Vagina (tissue), 2 donors: Measurements from ENCODE around the gene AP3S1. TPM values are rescaled to one million over a fixed set of nuclear protein-coding genes. Genes with fewer than 3 reads are reported as not detected.

Experiments
- DNase-seq, 2 donors: peaks; one replicate each; pipeline ENCODE4 v3.0.0-alpha.2; 2017; ENCODE audit errors: extremely low spot score in 2 of 2
- H3K27ac ChIP-seq: fragments of 200-600 bp; sonication (generic); one replicate; pipeline ENCODE4 v1.5.1; 2019
- H3K27me3 ChIP-seq: fragments of 200-600 bp; sonication (generic); one replicate; pipeline ENCODE4 v1.5.1; 2019
- H3K36me3 ChIP-seq, 2 donors: fragments of 200-600 bp; sonication (generic); one replicate each; pipeline ENCODE4 v1.5.1; 2017 to 2019
- H3K4me1 ChIP-seq: fragments of 200-600 bp; sonication (generic); one replicate; pipeline ENCODE4 v1.5.1; 2019
- H3K4me3 ChIP-seq, 2 donors: fragments of 200-600 bp; sonication (generic); 1 replicate in 1 of 2; 2 replicates in 1 of 2; pipeline ENCODE4 v1.5.1; 2016 to 2019
- H3K9me3 ChIP-seq: fragments of 200-600 bp; sonication (generic); one replicate; pipeline ENCODE4 v1.5.1; 2019
- POLR2A ChIP-seq, 2 donors: fragments of 450-650 bp; IDR thresholded peaks; one replicate each; pipeline ENCODE4 v1.6.1; 2017; ENCODE audit warnings: antibody characterized with exemption in 2 of 2, mild to moderate bottlenecking in 2 of 2, moderate library complexity in 2 of 2
- POLR2AphosphoS5 ChIP-seq, 2 donors: sonication (generic); formaldehyde crosslinking; IDR thresholded peaks; one replicate each; pipeline ENCODE4 v1.9.0; 2017; ENCODE audit warnings: antibody characterized with exemption in 2 of 2, mild to moderate bottlenecking in 2 of 2, low read depth in 1 of 2; ENCODE audit not compliant: insufficient read depth in 1 of 2
- intact Hi-C: fragments of 100-400 bp; cut with DNase I; formaldehyde crosslinking; loops from one replicate; pipeline ENCODE4 v1.15.1; 2023
- total RNA-seq: library from RNA; depleted of rRNA; stranded (reverse); fragments of >200 nt; gene quantifications from one replicate; pipeline ENCODE4 v1.2.3, GENCODE V29; 2016
- TF ChIP-seq, protein P1 (sequence below), 3 experiments: fragments of 450-650 bp in 2 of 3; fragments of 200-600 bp in 1 of 3; sonication (generic) in 1 of 3; IDR thresholded peaks; one replicate each; pipeline ENCODE4 v1.5.1; 2017 to 2019; ENCODE audit warnings: antibody characterized with exemption in 3 of 3, mild to moderate bottlenecking in 2 of 3, moderate library complexity in 2 of 3

The AP3S1 gene
- total RNA-seq, 1 donor from 2014 or later: 36.8 TPM

DNA sequence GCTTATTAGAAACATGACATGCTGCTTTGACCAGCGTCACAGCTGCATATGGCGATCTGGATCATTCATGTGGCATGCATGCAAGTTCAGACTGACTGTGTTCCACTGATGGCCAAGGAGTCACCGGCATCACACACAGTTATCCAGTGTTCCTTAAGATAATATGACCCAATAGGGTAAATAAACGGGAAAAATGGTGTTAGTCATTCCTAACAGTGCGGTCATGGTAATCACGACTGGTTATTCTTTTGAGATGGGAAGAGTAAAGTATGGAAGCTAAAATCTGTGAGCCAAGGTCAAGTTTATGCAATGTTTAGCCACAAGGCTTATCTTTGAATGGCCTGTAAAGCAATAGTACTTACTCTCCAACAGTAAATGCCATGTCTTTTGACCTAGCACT, 91.3 kb downstream of the AP3S1 start:
- Histone ChIP-seq H3K4me1 (no peaks in the 10 kb centered on the region), H3K27me3 (no peaks in the 10 kb centered on the region), H3K27ac (no peak overlapping the region), H3K4me3 (no peak overlapping the region), H3K36me3 (no peaks in the 10 kb centered on the region), H3K9me3 (no peaks in the 10 kb centered on the region)
- no peak for DNase-seq
- TF ChIP-seq POLR2AphosphoS5 (IDR thresholded peaks at IDR 0.05; ENCODE audit: insufficient read depth in 1 of 2, low read depth in 1 of 2) (no peak), POLR2A (IDR thresholded peaks at IDR 0.05) (no peak)
- TF ChIP-seq, protein P1, sequence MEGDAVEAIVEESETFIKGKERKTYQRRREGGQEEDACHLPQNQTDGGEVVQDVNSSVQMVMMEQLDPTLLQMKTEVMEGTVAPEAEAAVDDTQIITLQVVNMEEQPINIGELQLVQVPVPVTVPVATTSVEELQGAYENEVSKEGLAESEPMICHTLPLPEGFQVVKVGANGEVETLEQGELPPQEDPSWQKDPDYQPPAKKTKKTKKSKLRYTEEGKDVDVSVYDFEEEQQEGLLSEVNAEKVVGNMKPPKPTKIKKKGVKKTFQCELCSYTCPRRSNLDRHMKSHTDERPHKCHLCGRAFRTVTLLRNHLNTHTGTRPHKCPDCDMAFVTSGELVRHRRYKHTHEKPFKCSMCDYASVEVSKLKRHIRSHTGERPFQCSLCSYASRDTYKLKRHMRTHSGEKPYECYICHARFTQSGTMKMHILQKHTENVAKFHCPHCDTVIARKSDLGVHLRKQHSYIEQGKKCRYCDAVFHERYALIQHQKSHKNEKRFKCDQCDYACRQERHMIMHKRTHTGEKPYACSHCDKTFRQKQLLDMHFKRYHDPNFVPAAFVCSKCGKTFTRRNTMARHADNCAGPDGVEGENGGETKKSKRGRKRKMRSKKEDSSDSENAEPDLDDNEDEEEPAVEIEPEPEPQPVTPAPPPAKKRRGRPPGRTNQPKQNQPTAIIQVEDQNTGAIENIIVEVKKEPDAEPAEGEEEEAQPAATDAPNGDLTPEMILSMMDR (IDR thresholded peaks at IDR 0.05): no peak
- intact Hi-C loops: no loop called here

DNA sequence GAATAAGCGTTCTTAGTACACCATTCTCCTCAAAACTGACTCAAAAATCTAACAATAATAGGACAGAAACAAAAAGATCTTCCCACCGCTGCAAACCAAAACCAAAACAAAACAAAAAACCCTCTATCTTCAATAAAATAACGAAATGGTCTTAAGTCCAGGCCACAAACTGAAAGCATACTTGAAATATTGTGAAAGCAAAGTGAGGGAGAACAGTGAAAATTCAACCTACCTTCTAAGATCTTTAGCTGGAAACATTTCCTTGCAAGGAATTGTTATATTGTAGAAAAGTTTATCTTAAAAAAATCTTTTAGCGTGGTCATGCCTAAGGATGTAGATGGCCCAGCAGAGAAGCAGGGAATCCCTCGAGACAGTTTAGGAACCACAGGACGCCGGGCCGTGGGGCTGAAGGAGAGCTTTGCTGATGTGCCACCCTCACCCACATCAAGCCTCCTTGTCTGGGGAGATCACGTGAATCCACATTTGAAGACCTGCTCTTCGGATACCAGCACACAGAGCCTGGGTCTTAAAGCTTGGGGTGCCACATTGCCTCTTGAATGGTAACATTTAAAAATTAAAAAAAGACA, 92.7 kb downstream of the AP3S1 start:
- H3K27ac ChIP-seq: no peak overlapping the region
- TF ChIP-seq POLR2A (IDR thresholded peaks at IDR 0.05): no peak
- no peak for TF ChIP-seq POLR2AphosphoS5 (IDR thresholded peaks at IDR 0.05; ENCODE audit: insufficient read depth in 1 of 2, low read depth in 1 of 2)
- TF ChIP-seq, protein P1 (IDR thresholded peaks at IDR 0.05): no peak

DNA sequence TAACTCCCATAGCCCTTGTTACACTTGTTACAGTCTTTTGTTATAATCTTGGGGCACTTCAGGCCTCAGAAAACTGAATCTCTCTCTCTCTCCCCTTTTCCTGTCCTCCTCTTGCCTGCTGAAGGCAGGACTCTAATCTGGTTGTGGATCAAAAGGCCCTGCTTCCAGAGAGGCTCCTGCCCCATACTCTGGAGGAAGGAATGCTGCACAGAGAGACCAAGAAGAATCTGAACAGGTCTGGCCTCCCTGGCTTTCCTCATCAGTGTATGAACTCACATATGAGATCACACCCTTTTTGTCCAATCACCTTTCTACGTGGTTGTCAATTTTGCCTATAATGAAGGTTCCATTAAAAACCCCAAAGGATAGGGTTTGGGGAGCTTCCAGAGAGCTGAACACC, 94.3 kb downstream of the AP3S1 start:
- TF ChIP-seq POLR2A (IDR thresholded peaks at IDR 0.05): no peak
- TF ChIP-seq POLR2AphosphoS5 (IDR thresholded peaks at IDR 0.05; ENCODE audit: insufficient read depth in 1 of 2, low read depth in 1 of 2): no peak
- TF ChIP-seq, protein P1 (IDR thresholded peaks at IDR 0.05): no peak
- Histone ChIP-seq H3K4me1 (no peaks in the 10 kb centered on the region), H3K27ac (no peak overlapping the region), H3K27me3 (no peaks in the 10 kb centered on the region), H3K4me3 (no peak overlapping the region), H3K36me3 (no peaks in the 10 kb centered on the region), H3K9me3 (no peaks in the 10 kb centered on the region)
- no peak for DNase-seq
- intact Hi-C loops: no loop called here

More for the DNA sequence above, 92.7 kb downstream of the AP3S1 start:
- H3K36me3 ChIP-seq: no peaks in the 10 kb centered on the region
- H3K9me3 ChIP-seq: no peaks in the 10 kb centered on the region
- no peak overlapping the region for H3K4me3 ChIP-seq
- intact Hi-C loops: no loop called here
- H3K27me3 ChIP-seq: no peaks in the 10 kb centered on the region
- no peaks in the 10 kb centered on the region for H3K4me1 ChIP-seq
- no peak for DNase-seq

DNA sequence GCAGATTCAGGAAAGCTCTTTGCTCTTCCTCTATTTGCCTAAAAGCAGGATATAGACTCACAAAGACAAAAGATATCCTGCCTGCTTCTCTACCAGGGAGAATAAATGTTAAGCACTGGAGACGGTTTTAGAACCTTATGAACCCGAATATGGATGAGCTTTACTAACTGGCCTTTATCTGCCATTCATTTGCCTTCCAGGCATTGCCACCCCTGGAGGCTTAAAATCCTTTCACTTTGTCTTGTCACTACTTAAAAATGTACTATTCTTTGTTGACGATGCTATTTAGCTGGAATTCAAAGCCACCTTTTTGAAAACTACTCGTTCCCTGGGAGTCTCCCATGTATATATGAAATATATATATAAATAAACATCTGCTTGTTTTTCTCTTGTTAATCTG, 97.3 kb downstream of the AP3S1 start:
- intact Hi-C loops: no loop called here
- Histone ChIP-seq H3K27me3 (no peaks in the 10 kb centered on the region), H3K4me1 (no peaks in the 10 kb centered on the region), H3K36me3 (no peaks in the 10 kb centered on the region), H3K4me3 (no peak overlapping the region), H3K9me3 (no peaks in the 10 kb centered on the region), H3K27ac (no peak overlapping the region)
- TF ChIP-seq POLR2AphosphoS5 (IDR thresholded peaks at IDR 0.05; ENCODE audit: insufficient read depth in 1 of 2, low read depth in 1 of 2) (no peak), POLR2A (IDR thresholded peaks at IDR 0.05) (no peak)
- TF ChIP-seq, protein P1 (IDR thresholded peaks at IDR 0.05): no peak
- DNase-seq: no peak

DNA sequence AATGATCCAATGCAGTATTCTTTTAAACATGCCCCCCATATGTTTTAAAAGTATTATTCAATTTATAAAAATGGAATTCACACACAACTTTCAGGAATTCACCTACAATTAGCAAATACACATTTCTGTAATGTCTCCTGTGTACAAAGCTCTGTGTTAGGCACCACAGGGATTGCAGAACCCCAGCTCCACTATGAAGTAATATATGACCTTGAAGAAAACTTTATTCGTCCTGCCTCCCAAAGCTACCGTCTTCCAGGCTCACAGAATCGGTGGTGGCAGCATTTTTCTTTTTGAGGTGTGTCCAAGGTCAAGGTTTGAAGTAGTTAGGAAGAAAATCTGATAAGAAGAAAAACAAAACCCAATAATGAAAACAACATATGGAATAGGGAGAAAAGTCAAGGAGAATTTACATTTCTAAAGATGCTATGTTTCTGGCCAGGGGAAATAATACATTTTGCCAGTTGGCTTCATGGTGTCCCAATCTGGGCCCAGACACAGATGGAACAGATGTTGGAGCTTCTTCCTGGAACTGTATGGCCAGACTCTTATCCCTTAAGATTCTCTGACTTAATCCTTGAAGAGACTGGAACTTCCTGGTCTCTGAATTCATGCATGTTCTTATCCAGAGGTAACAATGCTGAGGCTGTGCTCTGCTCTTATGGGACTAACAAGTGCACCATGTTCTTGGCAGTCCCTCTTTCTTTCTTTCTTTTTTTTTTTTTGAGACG, 98.5 kb downstream of the AP3S1 start:
- H3K9me3 ChIP-seq: no peaks in the 10 kb centered on the region
- no peak overlapping the region for H3K4me3 ChIP-seq
- H3K4me1 ChIP-seq: no peaks in the 10 kb centered on the region
- intact Hi-C loops: no loop called here
- no peaks in the 10 kb centered on the region for H3K36me3 ChIP-seq
- H3K27ac ChIP-seq: no peak overlapping the region
- H3K27me3 ChIP-seq: no peaks in the 10 kb centered on the region
- TF ChIP-seq POLR2AphosphoS5 (IDR thresholded peaks at IDR 0.05; ENCODE audit: insufficient read depth in 1 of 2, low read depth in 1 of 2) (no peak), POLR2A (IDR thresholded peaks at IDR 0.05) (no peak)
- TF ChIP-seq, protein P1 (IDR thresholded peaks at IDR 0.05): no peak
- no peak for DNase-seq
